ENCODE results near the gene TIRAP. TPM values are rescaled to one million over a fixed set of nuclear protein-coding genes. Genes with fewer than 3 reads are reported as not detected.

Gene TIRAP
- total RNA-seq, 1 donor from 2014 or later, result 18.3 TPM

GRCh38 chr11:126282361-126282735, 545 bp upstream of the TIRAP start:
- intact Hi-C loops (cut with micrococcal nuclease), result loop anchor here (10.0 kb wide), 1 partner anchor 1328 kb away; the partner anchor contains the start of gene CCDC15

GRCh38 chr11:126284829-126285228, 1.9 kb downstream of the TIRAP start:
- peaks cover 14% of the 10 kb centered on the region for H3K36me3 Mint-ChIP-seq (ENCODE audit: low read depth)
- H3K4me1 Mint-ChIP-seq, result peaks cover 39% of the 10 kb centered on the region
- H3K9me3 Mint-ChIP-seq, result no peaks in the 10 kb centered on the region
- POLR2A ChIA-PET, result interaction anchor here (5.3 kb wide), 1 partner anchor 16 kb away, joined by 84 read pairs; the partner anchor contains the start of genes FOXRED1 and SRPRA
- peak; percentile 29 for DNase-seq
- intact Hi-C loops (cut with micrococcal nuclease), result loop anchor here (10.0 kb wide), 1 partner anchor 1330 kb away; the partner anchor contains the start of gene CCDC15
- H3K27ac Mint-ChIP-seq, result peak overlapping the region; percentile 82
- H3K4me3 Mint-ChIP-seq, result peak overlapping the region; percentile 73
- peak; percentile 32 for ATAC-seq (ENCODE audit: low read depth)
- H3K27me3 Mint-ChIP-seq, result no peaks in the 10 kb centered on the region
- CTCF ChIA-PET, result no interaction called here
- TF ChIP-seq, protein P1, sequence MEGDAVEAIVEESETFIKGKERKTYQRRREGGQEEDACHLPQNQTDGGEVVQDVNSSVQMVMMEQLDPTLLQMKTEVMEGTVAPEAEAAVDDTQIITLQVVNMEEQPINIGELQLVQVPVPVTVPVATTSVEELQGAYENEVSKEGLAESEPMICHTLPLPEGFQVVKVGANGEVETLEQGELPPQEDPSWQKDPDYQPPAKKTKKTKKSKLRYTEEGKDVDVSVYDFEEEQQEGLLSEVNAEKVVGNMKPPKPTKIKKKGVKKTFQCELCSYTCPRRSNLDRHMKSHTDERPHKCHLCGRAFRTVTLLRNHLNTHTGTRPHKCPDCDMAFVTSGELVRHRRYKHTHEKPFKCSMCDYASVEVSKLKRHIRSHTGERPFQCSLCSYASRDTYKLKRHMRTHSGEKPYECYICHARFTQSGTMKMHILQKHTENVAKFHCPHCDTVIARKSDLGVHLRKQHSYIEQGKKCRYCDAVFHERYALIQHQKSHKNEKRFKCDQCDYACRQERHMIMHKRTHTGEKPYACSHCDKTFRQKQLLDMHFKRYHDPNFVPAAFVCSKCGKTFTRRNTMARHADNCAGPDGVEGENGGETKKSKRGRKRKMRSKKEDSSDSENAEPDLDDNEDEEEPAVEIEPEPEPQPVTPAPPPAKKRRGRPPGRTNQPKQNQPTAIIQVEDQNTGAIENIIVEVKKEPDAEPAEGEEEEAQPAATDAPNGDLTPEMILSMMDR (IDR thresholded peaks at IDR 0.05), result no peak

More at GRCh38 chr11:126282361-126282735, 545 bp upstream of the TIRAP start:
- POLR2A ChIA-PET, result interaction anchor here (0.6 to 5.3 kb wide), 7 partner anchors 9 to 101 kb away, joined by 3 to 84 read pairs (median 3); partner anchors contain the start of genes DCPS, FOXRED1 and SRPRA
- Mint-ChIP-seq H3K4me3 (peak overlapping the region; percentile 95), H3K9me3 (no peaks in the 10 kb centered on the region), H3K4me1 (peaks cover 40% of the 10 kb centered on the region), H3K27me3 (no peaks in the 10 kb centered on the region), H3K27ac (peak overlapping the region; percentile 87), H3K36me3 (ENCODE audit: low read depth) (peaks cover 14% of the 10 kb centered on the region)
- DNase-seq (peak; percentile 27), ATAC-seq (ENCODE audit: low read depth) (peak; percentile 35)
- CTCF ChIA-PET, result no interaction called here
- TF ChIP-seq, protein P1 (IDR thresholded peaks at IDR 0.05), result no peak

GRCh38 chr11:126288237-126288636, 5.3 kb downstream of the TIRAP start:
- ATAC-seq (ENCODE audit: low read depth) (no peak), DNase-seq (no peak)
- peaks cover 41% of the 10 kb centered on the region for H3K36me3 Mint-ChIP-seq (ENCODE audit: low read depth)
- H3K4me3 Mint-ChIP-seq, result no peak overlapping the region
- H3K4me1 Mint-ChIP-seq, result peaks cover 23% of the 10 kb centered on the region
- no peaks in the 10 kb centered on the region for H3K9me3 Mint-ChIP-seq
- POLR2A ChIA-PET, result no interaction called here
- CTCF ChIA-PET, result interaction anchor here (1.2 kb wide), 1 partner anchor 23 kb away, joined by 3 read pairs; no protein-coding TSS in a partner anchor
- intact Hi-C loops (cut with micrococcal nuclease), result loop anchor here (10.0 kb wide), 1 partner anchor 1333 kb away; the partner anchor contains the start of gene CCDC15
- no peak overlapping the region for H3K27ac Mint-ChIP-seq
- TF ChIP-seq, protein P1 (IDR thresholded peaks at IDR 0.05), result no peak
- no peaks in the 10 kb centered on the region for H3K27me3 Mint-ChIP-seq

- POLR2A ChIA-PET, result no interaction called here
- DNase-seq, result no peak
- CTCF ChIA-PET, result no interaction called here
- no peaks in the 10 kb centered on the region for H3K9me3 Mint-ChIP-seq
- TF ChIP-seq, protein P1 (IDR thresholded peaks at IDR 0.05), result no peak
- intact Hi-C loops (cut with micrococcal nuclease), result no loop called here
- H3K27ac Mint-ChIP-seq, result no peak overlapping the region
- no peaks in the 10 kb centered on the region for H3K27me3 Mint-ChIP-seq
- peaks cover 55% of the 10 kb centered on the region for H3K36me3 Mint-ChIP-seq (ENCODE audit: low read depth)
- ATAC-seq (ENCODE audit: low read depth), result no peak
- H3K4me1 Mint-ChIP-seq, result peaks cover 17% of the 10 kb centered on the region
- H3K4me3 Mint-ChIP-seq, result no peak overlapping the region
These were observed 8.0 kb downstream of the TIRAP start for GRCh38 chr11:126290887-126291286.

GRCh38 chr11:126293726-126294125, 10.8 kb downstream of the TIRAP start:
- Mint-ChIP-seq H3K4me3 (no peak overlapping the region), H3K27me3 (no peaks in the 10 kb centered on the region), H3K27ac (peak overlapping the region; percentile 56), H3K9me3 (no peaks in the 10 kb centered on the region), H3K4me1 (peaks cover 12% of the 10 kb centered on the region), H3K36me3 (ENCODE audit: low read depth) (peaks cover 50% of the 10 kb centered on the region)
- intact Hi-C loops (cut with micrococcal nuclease), result no loop called here
- ATAC-seq (ENCODE audit: low read depth) (no peak), DNase-seq (no peak)
- TF ChIP-seq, protein P1 (IDR thresholded peaks at IDR 0.05), result no peak
- CTCF ChIA-PET, result no interaction called here
- POLR2A ChIA-PET, result interaction anchor here (1.0 to 1.4 kb wide), 3 partner anchors 10 to 14 kb away, joined by 3 read pairs; partner anchors contain the start of genes DCPS and TIRAP
